OCI-LY1 (cell line): ENCODE data around the gene ATP9B.

Source experiments
- H2AFZ ChIP-seq: fragments of 200-600 bp; sonication (generic), shearing (Covaris generic); 2 replicates; pipeline ENCODE4 v1.6.0; 2014; ENCODE audit warnings: antibody characterized with exemption, mild to moderate bottlenecking, low read length
- H3F3A ChIP-seq: fragments of 200-600 bp; sonication (generic), shearing (Covaris generic); 2 replicates; pipeline ENCODE4 v1.6.0; 2014; ENCODE audit warnings: mild to moderate bottlenecking, antibody characterized with exemption, low read length, moderate library complexity; ENCODE audit not compliant: insufficient read depth
- H3K27ac ChIP-seq: fragments of 200-600 bp; sonication (generic); 2 replicates; pipeline ENCODE4 v1.5.1; 2014; ENCODE audit warnings: low read length, mixed run types, mild to moderate bottlenecking, low read depth; ENCODE audit not compliant: poor library complexity, severe bottlenecking
- H3K27me3 ChIP-seq: fragments of 200-600 bp; sonication (generic); 2 replicates; pipeline ENCODE4 v1.6.0; 2014; ENCODE audit warnings: antibody characterized with exemption, mild to moderate bottlenecking, low read length, moderate library complexity; ENCODE audit not compliant: insufficient read depth
- H3K36me3 ChIP-seq: fragments of 200-600 bp; sonication (generic); 2 replicates; pipeline ENCODE4 v1.6.1; 2014; ENCODE audit warnings: mild to moderate bottlenecking, antibody characterized with exemption, low read length, moderate library complexity, mixed read lengths; ENCODE audit not compliant: insufficient read depth
- H3K4me1 ChIP-seq: fragments of 200-600 bp; sonication (generic); 2 replicates; pipeline ENCODE4 v1.5.1; 2014; ENCODE audit warnings: mild to moderate bottlenecking, low read length, moderate library complexity; ENCODE audit not compliant: insufficient read depth, severe bottlenecking
- H3K4me2 ChIP-seq: fragments of 200-600 bp; sonication (generic), shearing (Covaris generic); 2 replicates; pipeline ENCODE4 v1.6.1; 2014; ENCODE audit warnings: low read length
- H3K4me3 ChIP-seq: fragments of 200-600 bp; sonication (generic); 2 replicates; pipeline ENCODE4 v1.5.1; 2014; ENCODE audit warnings: low read length, low read depth, mild to moderate bottlenecking, mixed read lengths; ENCODE audit not compliant: poor library complexity, severe bottlenecking
- H3K79me2 ChIP-seq: fragments of 200-600 bp; shearing (Covaris generic); 2 replicates; pipeline ENCODE4 v1.6.1; 2016; ENCODE audit warnings: mixed run types, low read length, mixed read lengths; ENCODE audit not compliant: insufficient read depth
- H3K9ac ChIP-seq: fragments of 200-600 bp; sonication (generic), shearing (Covaris generic); 2 replicates; pipeline ENCODE4 v1.6.1; 2014; ENCODE audit warnings: mild to moderate bottlenecking, low read length, mixed read lengths
- H3K9me2 ChIP-seq: fragments of 200-600 bp; sonication (generic), shearing (Covaris generic); 2 replicates; pipeline ENCODE4 v1.6.1; 2014; ENCODE audit warnings: low read depth, mild to moderate bottlenecking, low read length, mixed read lengths
- H3K9me3 ChIP-seq: fragments of 200-600 bp; shearing (Covaris generic); 2 replicates; pipeline ENCODE4 v1.6.1; 2014; ENCODE audit warnings: low read length, mixed read lengths
- H4K20me1 ChIP-seq: fragments of 200-600 bp; sonication (generic), shearing (Covaris generic); 2 replicates; pipeline ENCODE4 v1.6.0; 2016; ENCODE audit warnings: mild to moderate bottlenecking, low read length; ENCODE audit not compliant: insufficient read depth
- CTCF ChIP-seq: fragments of 200-600 bp; sonication (generic), shearing (Covaris generic); IDR thresholded peaks from 2 replicates; pipeline ENCODE4 v1.5.1; 2017; ENCODE audit warnings: mild to moderate bottlenecking, antibody characterized with exemption, low read length, moderate library complexity, mixed read lengths
- EZH2 ChIP-seq: fragments of 200-600 bp; sonication (generic), shearing (Covaris generic); IDR thresholded peaks from 2 replicates; pipeline ENCODE4 v1.8.0; 2017; ENCODE audit warnings: borderline replicate concordance, mixed run types, mild to moderate bottlenecking, antibody characterized with exemption, low read length, moderate library complexity, mixed read lengths

The ATP9B gene

GRCh38 chr18:79108549-79109215 is 39.5 kb downstream of the ATP9B start:
- Histone ChIP-seq H3K36me3 (peaks cover 14% of the 10 kb centered on the region), H3K9me3 (no peaks in the 10 kb centered on the region), H3K79me2 (no peaks in the 10 kb centered on the region), H3K4me3 (no peak overlapping the region), H3K9ac (no peak overlapping the region), H3K4me2 (no peak overlapping the region), H3K9me2 (no peaks in the 10 kb centered on the region), H3K27me3 (no peaks in the 10 kb centered on the region), H3F3A (no peaks in the 10 kb centered on the region), H3K4me1 (no peaks in the 10 kb centered on the region), H2AFZ (no peak overlapping the region), H3K27ac (no peak overlapping the region), H4K20me1 (no peaks in the 10 kb centered on the region; the same call in 1 of the 2 replicates)
- TF ChIP-seq EZH2 (no peak), CTCF (no peak)

DNA sequence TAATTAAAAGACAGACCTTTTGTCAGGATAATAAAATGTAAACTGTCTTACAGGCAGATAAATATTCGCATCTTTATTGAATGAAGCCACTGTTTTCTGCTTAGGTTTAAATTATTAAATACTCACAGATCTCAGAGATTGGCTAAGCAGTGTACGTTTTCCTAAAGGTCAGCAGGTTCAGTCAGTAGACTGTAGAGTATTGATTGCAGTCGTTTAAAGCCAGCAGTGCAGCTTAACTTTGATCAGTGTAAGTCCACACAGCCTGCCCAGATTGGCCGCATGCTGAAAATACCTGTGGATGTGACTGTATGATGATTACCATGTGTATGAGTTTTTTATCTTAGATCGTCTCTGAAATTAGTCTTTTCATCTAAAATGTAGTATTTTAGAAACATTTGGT is 42.3 kb downstream of the ATP9B start:
- no peaks in the 10 kb centered on the region for H4K20me1 ChIP-seq
- TF ChIP-seq EZH2 (no peak), CTCF (no peak)
- no peaks in the 10 kb centered on the region for H3K9me2 ChIP-seq
- H3K9me3 ChIP-seq: no peaks in the 10 kb centered on the region
- no peak overlapping the region for H3K9ac ChIP-seq
- no peak overlapping the region for H3K4me3 ChIP-seq
- no peaks in the 10 kb centered on the region for H3K79me2 ChIP-seq
- no peaks in the 10 kb centered on the region for H3K27me3 ChIP-seq
- no peaks in the 10 kb centered on the region for H3K4me1 ChIP-seq
- H3K27ac ChIP-seq: no peak overlapping the region
- H3F3A ChIP-seq: no peaks in the 10 kb centered on the region
- H2AFZ ChIP-seq: no peak overlapping the region
- peaks cover 26% of the 10 kb centered on the region for H3K36me3 ChIP-seq
- H3K4me2 ChIP-seq: no peak overlapping the region

DNA sequence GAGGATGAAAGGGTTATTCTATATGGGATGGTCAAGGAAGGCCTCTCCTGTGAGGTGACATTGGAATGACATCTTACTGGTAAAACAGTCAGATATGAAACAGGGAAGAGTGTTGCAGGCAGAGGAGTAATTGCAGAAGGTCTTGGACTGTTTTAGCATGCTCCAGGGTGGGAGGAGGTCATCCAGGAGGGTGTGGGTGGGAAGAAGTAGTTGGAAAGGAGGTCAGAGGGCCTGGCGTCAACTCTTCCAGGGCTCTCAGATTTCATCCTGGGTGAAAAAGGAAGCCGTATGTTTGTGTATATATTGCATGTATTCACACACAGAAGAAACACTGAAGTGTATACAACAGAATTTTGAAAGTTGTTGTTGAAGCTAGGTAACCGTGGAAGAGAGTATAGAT is 48.2 kb downstream of the ATP9B start:
- H3K36me3 ChIP-seq: peaks cover 36% of the 10 kb centered on the region
- H4K20me1 ChIP-seq: no peaks in the 10 kb centered on the region
- TF ChIP-seq CTCF (no peak), EZH2 (no peak)
- H3K9ac ChIP-seq: no peak overlapping the region
- H3F3A ChIP-seq: 0 out of 2 replicates have a peak, but pooled peaks cover 3% of the 10 kb centered on the region
- no peaks in the 10 kb centered on the region for H3K9me3 ChIP-seq
- H3K79me2 ChIP-seq: no peaks in the 10 kb centered on the region
- no peaks in the 10 kb centered on the region for H3K9me2 ChIP-seq
- no peaks in the 10 kb centered on the region for H3K27me3 ChIP-seq
- H3K4me1 ChIP-seq: no peaks in the 10 kb centered on the region
- no peak overlapping the region for H2AFZ ChIP-seq
- H3K4me2 ChIP-seq: no peak overlapping the region
- H3K27ac ChIP-seq: no peak overlapping the region
- no peak overlapping the region for H3K4me3 ChIP-seq
